ENCODE results near the gene OR4D1.
A peak's percentile ranks its signal among the peaks of the same experiment; 100 is the strongest.

Gene OR4D1

GRCh38 chr17:58110012-58110411 lies 38.2 kb upstream of the OR4D1 start:
- no peak for DNase-seq
- Histone ChIP-seq H3K27ac (no peak overlapping the region), H3K4me1 (no peaks in the 10 kb centered on the region), H3K9me3 (no peaks in the 10 kb centered on the region), H3K4me3 (no peak overlapping the region), H3K36me3 (no peaks in the 10 kb centered on the region), H3K27me3 (no peaks in the 10 kb centered on the region)
- TF ChIP-seq CTCF (IDR thresholded peaks at IDR 0.05), result no peak
- intact Hi-C loops (cut with DNase I; ENCODE audit: low total_unique reads), result loop anchor here (10.0 kb wide), 2 partner anchors 105 to 975 kb away; partner anchors contain the start of gene SRSF1

GRCh38 chr17:58111676-58112075 lies 36.5 kb upstream of the OR4D1 start:
- Histone ChIP-seq H3K9me3 (no peaks in the 10 kb centered on the region), H3K27me3 (peaks cover 0 to 12% of the 10 kb centered on the region in 2 donors), H3K4me1 (no peaks in the 10 kb centered on the region), H3K4me3 (no peak overlapping the region), H3K36me3 (no peaks in the 10 kb centered on the region), H3K27ac (no peak overlapping the region)
- no peak for DNase-seq
- intact Hi-C loops (cut with DNase I; ENCODE audit: low total_unique reads), result loop anchor here (10.0 kb wide), 2 partner anchors 107 to 977 kb away; partner anchors contain the start of gene SRSF1
- no peak for TF ChIP-seq CTCF (IDR thresholded peaks at IDR 0.05)

GRCh38 chr17:58112970-58113631 lies 35.1 kb upstream of the OR4D1 start:
- Histone ChIP-seq H3K27me3 (peaks cover 0 to 12% of the 10 kb centered on the region in 2 donors), H3K4me3 (no peak overlapping the region), H3K36me3 (no peaks in the 10 kb centered on the region), H3K4me1 (no peaks in the 10 kb centered on the region), H3K9me3 (no peaks in the 10 kb centered on the region), H3K27ac (no peak overlapping the region)
- TF ChIP-seq CTCF (IDR thresholded peaks at IDR 0.05), result peak; percentile 91 to 93
- intact Hi-C loops (cut with DNase I; ENCODE audit: low total_unique reads), result loop anchor here (10.0 kb wide), 2 partner anchors 108 to 978 kb away; partner anchors contain the start of gene SRSF1
- peak; percentile 79 to 82 for DNase-seq

- no peak overlapping the region for H3K27ac ChIP-seq
- intact Hi-C loops (cut with DNase I; ENCODE audit: low total_unique reads), result loop anchor here (10.0 kb wide), 2 partner anchors 109 to 979 kb away; partner anchors contain the start of gene SRSF1
- H3K27me3 ChIP-seq, result peaks cover 0 to 12% of the 10 kb centered on the region in 2 donors
- H3K4me1 ChIP-seq, result no peaks in the 10 kb centered on the region
- H3K36me3 ChIP-seq, result no peaks in the 10 kb centered on the region
- no peak for DNase-seq
- H3K9me3 ChIP-seq, result no peaks in the 10 kb centered on the region
- H3K4me3 ChIP-seq, result no peak overlapping the region
- no peak for TF ChIP-seq CTCF (IDR thresholded peaks at IDR 0.05)
Measured at GRCh38 chr17:58113947-58114346, 34.2 kb upstream of the OR4D1 start.

GRCh38 chr17:58117382-58117781 lies 30.8 kb upstream of the OR4D1 start:
- TF ChIP-seq CTCF (IDR thresholded peaks at IDR 0.05), result no peak
- no peaks in the 10 kb centered on the region for H3K9me3 ChIP-seq
- no peaks in the 10 kb centered on the region for H3K4me1 ChIP-seq
- H3K36me3 ChIP-seq, result no peaks in the 10 kb centered on the region
- peaks cover 0 to 18% of the 10 kb centered on the region in 2 donors for H3K27me3 ChIP-seq
- intact Hi-C loops (cut with DNase I; ENCODE audit: low total_unique reads), result loop anchor here (10.0 kb wide), 2 partner anchors 113 to 983 kb away; partner anchors contain the start of gene SRSF1
- no peak overlapping the region for H3K27ac ChIP-seq
- no peak for DNase-seq
- H3K4me3 ChIP-seq, result no peak overlapping the region

Data from tibial artery (tissue), 4 donors.